ENCODE data around the gene TGFB1I1.

DNA sequence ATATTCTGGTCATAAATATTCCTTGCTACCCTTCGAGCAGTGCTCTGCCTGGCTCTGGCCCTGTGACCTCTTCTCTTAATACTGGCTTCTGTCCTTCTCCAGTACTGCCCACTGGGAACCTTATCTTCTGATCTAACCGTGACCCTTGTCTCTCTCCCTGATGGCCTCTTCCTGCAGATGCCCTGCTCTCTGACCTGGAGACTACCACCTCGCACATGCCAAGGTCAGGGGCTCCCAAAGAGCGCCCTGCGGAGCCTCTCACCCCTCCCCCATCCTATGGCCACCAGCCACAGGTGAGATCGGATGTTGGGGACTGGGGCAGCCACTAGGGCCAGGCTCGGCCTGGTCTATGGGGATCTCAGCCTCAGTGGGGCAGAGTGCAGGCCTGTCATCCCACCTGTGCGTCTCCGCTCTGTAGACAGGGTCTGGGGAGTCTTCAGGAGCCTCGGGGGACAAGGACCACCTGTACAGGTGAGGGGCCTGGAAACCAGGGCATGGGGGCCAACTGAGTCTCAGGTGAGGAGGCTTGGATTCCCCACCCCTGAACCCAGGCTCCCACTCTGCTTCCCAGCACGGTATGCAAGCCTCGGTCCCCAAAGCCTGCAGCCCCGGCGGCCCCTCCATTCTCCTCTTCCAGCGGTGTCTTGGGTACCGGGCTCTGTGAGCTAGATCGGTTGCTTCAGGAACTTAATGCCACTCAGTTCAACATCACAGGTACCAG lies 1.5 kb downstream of the TGFB1I1 start:
- TF ChIP-seq POLR2AphosphoS5 (IDR thresholded peaks at IDR 0.05; ENCODE audit: low read depth, low read length) (no peak), TAF1 (IDR thresholded peaks at IDR 0.05; ENCODE audit: borderline replicate concordance, low read depth, low read length) (no peak)
